ENCODE data around the gene TLN1. TPM values are rescaled to one million over a fixed set of nuclear protein-coding genes. Genes with fewer than 3 reads are reported as not detected.

Gene TLN1
- total RNA-seq, 1 donor from 2014 or later, result 90.8 TPM

- Histone ChIP-seq H3K9me3 (ENCODE audit: control insufficient read depth in 3 of 3, low read length in 3 of 3) (no peaks in the 10 kb centered on the region), H3K27me3 (ENCODE audit: control insufficient read depth in 3 of 3, insufficient read depth in 3 of 3, low read length in 3 of 3) (no peaks in the 10 kb centered on the region), H3K27ac (ENCODE audit: low read depth, low read length) (no peak overlapping the region), H3K4me1 (ENCODE audit: control insufficient read depth in 3 of 3, insufficient read depth in 3 of 3, low read length in 3 of 3) (peaks cover 17 to 20% (median 17%) of the 10 kb centered on the region in 3 donors), H3K36me3 (ENCODE audit: control insufficient read depth in 3 of 3, insufficient read depth in 3 of 3, low read length in 3 of 3) (peaks cover 69 to 71% (median 70%) of the 10 kb centered on the region in 3 donors), H3K9ac (ENCODE audit: low read depth in 1 of 3, low read length in 3 of 3) (no peak overlapping the region), H3K4me3 (ENCODE audit: low read length in 3 of 3) (no peak overlapping the region)
Observed at GRCh38 chr9:35723426-35723825, 8.6 kb downstream of the TLN1 start.

GRCh38 chr9:35719546-35719945, 12.4 kb downstream of the TLN1 start:
- H3K4me3 ChIP-seq (ENCODE audit: low read length in 3 of 3), result no peak overlapping the region
- peaks cover 93 to 96% (median 96%) of the 10 kb centered on the region in 3 donors for H3K36me3 ChIP-seq (ENCODE audit: control insufficient read depth in 3 of 3, insufficient read depth in 3 of 3, low read length in 3 of 3)
- H3K4me1 ChIP-seq (ENCODE audit: control insufficient read depth in 3 of 3, insufficient read depth in 3 of 3, low read length in 3 of 3), result no peaks in the 10 kb centered on the region
- peak overlapping the region in 1 of 3 donors; percentile 11 for H3K9ac ChIP-seq (ENCODE audit: low read depth in 1 of 3, low read length in 3 of 3)
- no peaks in the 10 kb centered on the region for H3K9me3 ChIP-seq (ENCODE audit: control insufficient read depth in 3 of 3, low read length in 3 of 3)
- no peak overlapping the region for H3K27ac ChIP-seq (ENCODE audit: low read depth, low read length)
- H3K27me3 ChIP-seq (ENCODE audit: control insufficient read depth in 3 of 3, insufficient read depth in 3 of 3, low read length in 3 of 3), result no peaks in the 10 kb centered on the region

GRCh38 chr9:35718721-35719511, 13.1 kb downstream of the TLN1 start:
- Histone ChIP-seq H3K9ac (ENCODE audit: low read depth in 1 of 3, low read length in 3 of 3) (peak overlapping the region in 1 of 3 donors; percentile 11), H3K4me3 (ENCODE audit: low read length in 3 of 3) (no peak overlapping the region), H3K27ac (ENCODE audit: low read depth, low read length) (no peak overlapping the region), H3K9me3 (ENCODE audit: control insufficient read depth in 3 of 3, low read length in 3 of 3) (no peaks in the 10 kb centered on the region), H3K36me3 (ENCODE audit: control insufficient read depth in 3 of 3, insufficient read depth in 3 of 3, low read length in 3 of 3) (peaks cover 93 to 96% (median 96%) of the 10 kb centered on the region in 3 donors), H3K27me3 (ENCODE audit: control insufficient read depth in 3 of 3, insufficient read depth in 3 of 3, low read length in 3 of 3) (no peaks in the 10 kb centered on the region), H3K4me1 (ENCODE audit: control insufficient read depth in 3 of 3, insufficient read depth in 3 of 3, low read length in 3 of 3) (no peaks in the 10 kb centered on the region)

GRCh38 chr9:35717132-35717870, 14.7 kb downstream of the TLN1 start:
- H3K27me3 ChIP-seq (ENCODE audit: control insufficient read depth in 3 of 3, insufficient read depth in 3 of 3, low read length in 3 of 3), result no peaks in the 10 kb centered on the region
- H3K9ac ChIP-seq (ENCODE audit: low read depth in 1 of 3, low read length in 3 of 3), result peak overlapping the region in 1 of 3 donors; percentile 8
- no peak overlapping the region for H3K4me3 ChIP-seq (ENCODE audit: low read length in 3 of 3)
- H3K4me1 ChIP-seq (ENCODE audit: control insufficient read depth in 3 of 3, insufficient read depth in 3 of 3, low read length in 3 of 3), result no peaks in the 10 kb centered on the region
- no peak overlapping the region for H3K27ac ChIP-seq (ENCODE audit: low read depth, low read length)
- no peaks in the 10 kb centered on the region for H3K9me3 ChIP-seq (ENCODE audit: control insufficient read depth in 3 of 3, low read length in 3 of 3)
- peaks cover 92 to 96% (median 95%) of the 10 kb centered on the region in 3 donors for H3K36me3 ChIP-seq (ENCODE audit: control insufficient read depth in 3 of 3, insufficient read depth in 3 of 3, low read length in 3 of 3)

GRCh38 chr9:35716230-35716629, 15.8 kb downstream of the TLN1 start:
- peaks cover 90 to 96% (median 95%) of the 10 kb centered on the region in 3 donors for H3K36me3 ChIP-seq (ENCODE audit: control insufficient read depth in 3 of 3, insufficient read depth in 3 of 3, low read length in 3 of 3)
- H3K4me1 ChIP-seq (ENCODE audit: control insufficient read depth in 3 of 3, insufficient read depth in 3 of 3, low read length in 3 of 3), result no peaks in the 10 kb centered on the region
- no peak overlapping the region for H3K4me3 ChIP-seq (ENCODE audit: low read length in 3 of 3)
- H3K9ac ChIP-seq (ENCODE audit: low read depth in 1 of 3, low read length in 3 of 3), result no peak overlapping the region
- no peaks in the 10 kb centered on the region for H3K27me3 ChIP-seq (ENCODE audit: control insufficient read depth in 3 of 3, insufficient read depth in 3 of 3, low read length in 3 of 3)
- no peak overlapping the region for H3K27ac ChIP-seq (ENCODE audit: low read depth, low read length)
- no peaks in the 10 kb centered on the region for H3K9me3 ChIP-seq (ENCODE audit: control insufficient read depth in 3 of 3, low read length in 3 of 3)

- Histone ChIP-seq H3K9ac (ENCODE audit: low read depth in 1 of 3, low read length in 3 of 3) (no peak overlapping the region), H3K4me3 (ENCODE audit: low read length in 3 of 3) (no peak overlapping the region), H3K36me3 (ENCODE audit: control insufficient read depth in 3 of 3, insufficient read depth in 3 of 3, low read length in 3 of 3) (peaks cover 89 to 93% (median 92%) of the 10 kb centered on the region in 3 donors), H3K4me1 (ENCODE audit: control insufficient read depth in 3 of 3, insufficient read depth in 3 of 3, low read length in 3 of 3) (no peaks in the 10 kb centered on the region), H3K9me3 (ENCODE audit: control insufficient read depth in 3 of 3, low read length in 3 of 3) (no peaks in the 10 kb centered on the region), H3K27me3 (ENCODE audit: control insufficient read depth in 3 of 3, insufficient read depth in 3 of 3, low read length in 3 of 3) (no peaks in the 10 kb centered on the region), H3K27ac (ENCODE audit: low read depth, low read length) (no peak overlapping the region)
Observed at GRCh38 chr9:35714579-35715252, 17.3 kb downstream of the TLN1 start.

GRCh38 chr9:35714123-35714522, 17.9 kb downstream of the TLN1 start:
- H3K9ac ChIP-seq (ENCODE audit: low read depth in 1 of 3, low read length in 3 of 3), result no peak overlapping the region
- no peaks in the 10 kb centered on the region for H3K4me1 ChIP-seq (ENCODE audit: control insufficient read depth in 3 of 3, insufficient read depth in 3 of 3, low read length in 3 of 3)
- H3K27ac ChIP-seq (ENCODE audit: low read depth, low read length), result no peak overlapping the region
- no peak overlapping the region for H3K4me3 ChIP-seq (ENCODE audit: low read length in 3 of 3)
- H3K9me3 ChIP-seq (ENCODE audit: control insufficient read depth in 3 of 3, low read length in 3 of 3), result no peaks in the 10 kb centered on the region
- H3K27me3 ChIP-seq (ENCODE audit: control insufficient read depth in 3 of 3, insufficient read depth in 3 of 3, low read length in 3 of 3), result no peaks in the 10 kb centered on the region
- peaks cover 85 to 89% (median 87%) of the 10 kb centered on the region in 3 donors for H3K36me3 ChIP-seq (ENCODE audit: control insufficient read depth in 3 of 3, insufficient read depth in 3 of 3, low read length in 3 of 3)

- peaks cover 85 to 89% (median 85%) of the 10 kb centered on the region in 3 donors for H3K36me3 ChIP-seq (ENCODE audit: control insufficient read depth in 3 of 3, insufficient read depth in 3 of 3, low read length in 3 of 3)
- no peaks in the 10 kb centered on the region for H3K9me3 ChIP-seq (ENCODE audit: control insufficient read depth in 3 of 3, low read length in 3 of 3)
- H3K27me3 ChIP-seq (ENCODE audit: control insufficient read depth in 3 of 3, insufficient read depth in 3 of 3, low read length in 3 of 3), result no peaks in the 10 kb centered on the region
- no peak overlapping the region for H3K4me3 ChIP-seq (ENCODE audit: low read length in 3 of 3)
- no peak overlapping the region for H3K27ac ChIP-seq (ENCODE audit: low read depth, low read length)
- H3K4me1 ChIP-seq (ENCODE audit: control insufficient read depth in 3 of 3, insufficient read depth in 3 of 3, low read length in 3 of 3), result no peaks in the 10 kb centered on the region
- no peak overlapping the region for H3K9ac ChIP-seq (ENCODE audit: low read depth in 1 of 3, low read length in 3 of 3)
Observed at GRCh38 chr9:35713578-35713977, 18.4 kb downstream of the TLN1 start.

- Histone ChIP-seq H3K27me3 (ENCODE audit: control insufficient read depth in 3 of 3, insufficient read depth in 3 of 3, low read length in 3 of 3) (no peaks in the 10 kb centered on the region), H3K9ac (ENCODE audit: low read depth in 1 of 3, low read length in 3 of 3) (no peak overlapping the region), H3K27ac (ENCODE audit: low read depth, low read length) (no peak overlapping the region), H3K36me3 (ENCODE audit: control insufficient read depth in 3 of 3, insufficient read depth in 3 of 3, low read length in 3 of 3) (peaks cover 83 to 89% (median 85%) of the 10 kb centered on the region in 3 donors), H3K4me1 (ENCODE audit: control insufficient read depth in 3 of 3, insufficient read depth in 3 of 3, low read length in 3 of 3) (no peaks in the 10 kb centered on the region), H3K9me3 (ENCODE audit: control insufficient read depth in 3 of 3, low read length in 3 of 3) (no peaks in the 10 kb centered on the region), H3K4me3 (ENCODE audit: low read length in 3 of 3) (no peak overlapping the region)
Observed at GRCh38 chr9:35712762-35713400, 19.1 kb downstream of the TLN1 start.
